ENCODE measurements around the gene NR1I3. TPM values are rescaled to one million over a fixed set of nuclear protein-coding genes. Genes with fewer than 3 reads are reported as not detected.

Gene NR1I3
- total and polyA plus RNA-seq, 2 experiments from 2014 or later = 0.50 TPM; not detected in 1

DNA sequence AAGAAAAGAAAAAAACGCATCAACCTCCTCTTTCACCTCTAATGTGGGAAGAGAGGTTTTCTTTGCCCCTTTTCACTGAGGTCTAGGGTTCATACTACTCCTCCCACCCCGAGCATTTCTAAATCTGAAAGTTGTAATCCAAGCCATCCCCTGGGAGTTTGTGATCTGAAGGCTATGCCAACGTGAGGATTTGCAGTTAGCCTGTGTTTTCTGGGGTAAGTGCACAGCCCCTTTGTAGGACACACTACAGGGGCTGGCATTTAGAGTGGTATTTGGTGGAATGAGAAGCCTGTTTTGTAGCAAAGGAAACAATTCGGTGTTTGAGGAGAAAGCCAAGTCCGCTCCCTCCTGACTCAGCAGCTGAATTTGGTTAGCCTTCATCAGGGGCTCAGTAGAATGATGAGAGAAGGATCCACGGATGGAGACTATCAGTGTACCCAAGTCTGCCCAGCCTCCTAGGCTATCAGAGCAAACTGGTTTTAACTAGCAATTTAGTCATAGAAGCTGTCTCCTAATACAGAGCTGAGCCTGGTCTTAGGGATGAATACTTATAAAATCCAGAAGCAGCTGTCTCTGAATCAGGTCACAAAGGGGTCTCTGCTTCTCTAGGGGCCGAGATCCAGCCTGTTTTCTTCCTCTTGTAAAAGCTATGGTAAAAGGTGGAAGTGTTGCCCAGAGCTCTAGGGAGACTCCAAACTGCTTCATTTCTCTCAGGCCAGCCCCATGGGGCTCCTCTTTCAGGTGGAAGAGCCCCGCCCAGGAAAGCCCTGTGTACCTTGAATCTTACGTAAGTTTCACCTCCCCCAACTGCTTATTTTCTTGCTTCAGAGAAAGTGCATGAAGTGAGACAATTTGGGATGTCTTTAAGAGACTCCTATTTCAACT lies 22.6 kb upstream of the NR1I3 start (continued):
- TF ChIP-seq, protein P1, sequence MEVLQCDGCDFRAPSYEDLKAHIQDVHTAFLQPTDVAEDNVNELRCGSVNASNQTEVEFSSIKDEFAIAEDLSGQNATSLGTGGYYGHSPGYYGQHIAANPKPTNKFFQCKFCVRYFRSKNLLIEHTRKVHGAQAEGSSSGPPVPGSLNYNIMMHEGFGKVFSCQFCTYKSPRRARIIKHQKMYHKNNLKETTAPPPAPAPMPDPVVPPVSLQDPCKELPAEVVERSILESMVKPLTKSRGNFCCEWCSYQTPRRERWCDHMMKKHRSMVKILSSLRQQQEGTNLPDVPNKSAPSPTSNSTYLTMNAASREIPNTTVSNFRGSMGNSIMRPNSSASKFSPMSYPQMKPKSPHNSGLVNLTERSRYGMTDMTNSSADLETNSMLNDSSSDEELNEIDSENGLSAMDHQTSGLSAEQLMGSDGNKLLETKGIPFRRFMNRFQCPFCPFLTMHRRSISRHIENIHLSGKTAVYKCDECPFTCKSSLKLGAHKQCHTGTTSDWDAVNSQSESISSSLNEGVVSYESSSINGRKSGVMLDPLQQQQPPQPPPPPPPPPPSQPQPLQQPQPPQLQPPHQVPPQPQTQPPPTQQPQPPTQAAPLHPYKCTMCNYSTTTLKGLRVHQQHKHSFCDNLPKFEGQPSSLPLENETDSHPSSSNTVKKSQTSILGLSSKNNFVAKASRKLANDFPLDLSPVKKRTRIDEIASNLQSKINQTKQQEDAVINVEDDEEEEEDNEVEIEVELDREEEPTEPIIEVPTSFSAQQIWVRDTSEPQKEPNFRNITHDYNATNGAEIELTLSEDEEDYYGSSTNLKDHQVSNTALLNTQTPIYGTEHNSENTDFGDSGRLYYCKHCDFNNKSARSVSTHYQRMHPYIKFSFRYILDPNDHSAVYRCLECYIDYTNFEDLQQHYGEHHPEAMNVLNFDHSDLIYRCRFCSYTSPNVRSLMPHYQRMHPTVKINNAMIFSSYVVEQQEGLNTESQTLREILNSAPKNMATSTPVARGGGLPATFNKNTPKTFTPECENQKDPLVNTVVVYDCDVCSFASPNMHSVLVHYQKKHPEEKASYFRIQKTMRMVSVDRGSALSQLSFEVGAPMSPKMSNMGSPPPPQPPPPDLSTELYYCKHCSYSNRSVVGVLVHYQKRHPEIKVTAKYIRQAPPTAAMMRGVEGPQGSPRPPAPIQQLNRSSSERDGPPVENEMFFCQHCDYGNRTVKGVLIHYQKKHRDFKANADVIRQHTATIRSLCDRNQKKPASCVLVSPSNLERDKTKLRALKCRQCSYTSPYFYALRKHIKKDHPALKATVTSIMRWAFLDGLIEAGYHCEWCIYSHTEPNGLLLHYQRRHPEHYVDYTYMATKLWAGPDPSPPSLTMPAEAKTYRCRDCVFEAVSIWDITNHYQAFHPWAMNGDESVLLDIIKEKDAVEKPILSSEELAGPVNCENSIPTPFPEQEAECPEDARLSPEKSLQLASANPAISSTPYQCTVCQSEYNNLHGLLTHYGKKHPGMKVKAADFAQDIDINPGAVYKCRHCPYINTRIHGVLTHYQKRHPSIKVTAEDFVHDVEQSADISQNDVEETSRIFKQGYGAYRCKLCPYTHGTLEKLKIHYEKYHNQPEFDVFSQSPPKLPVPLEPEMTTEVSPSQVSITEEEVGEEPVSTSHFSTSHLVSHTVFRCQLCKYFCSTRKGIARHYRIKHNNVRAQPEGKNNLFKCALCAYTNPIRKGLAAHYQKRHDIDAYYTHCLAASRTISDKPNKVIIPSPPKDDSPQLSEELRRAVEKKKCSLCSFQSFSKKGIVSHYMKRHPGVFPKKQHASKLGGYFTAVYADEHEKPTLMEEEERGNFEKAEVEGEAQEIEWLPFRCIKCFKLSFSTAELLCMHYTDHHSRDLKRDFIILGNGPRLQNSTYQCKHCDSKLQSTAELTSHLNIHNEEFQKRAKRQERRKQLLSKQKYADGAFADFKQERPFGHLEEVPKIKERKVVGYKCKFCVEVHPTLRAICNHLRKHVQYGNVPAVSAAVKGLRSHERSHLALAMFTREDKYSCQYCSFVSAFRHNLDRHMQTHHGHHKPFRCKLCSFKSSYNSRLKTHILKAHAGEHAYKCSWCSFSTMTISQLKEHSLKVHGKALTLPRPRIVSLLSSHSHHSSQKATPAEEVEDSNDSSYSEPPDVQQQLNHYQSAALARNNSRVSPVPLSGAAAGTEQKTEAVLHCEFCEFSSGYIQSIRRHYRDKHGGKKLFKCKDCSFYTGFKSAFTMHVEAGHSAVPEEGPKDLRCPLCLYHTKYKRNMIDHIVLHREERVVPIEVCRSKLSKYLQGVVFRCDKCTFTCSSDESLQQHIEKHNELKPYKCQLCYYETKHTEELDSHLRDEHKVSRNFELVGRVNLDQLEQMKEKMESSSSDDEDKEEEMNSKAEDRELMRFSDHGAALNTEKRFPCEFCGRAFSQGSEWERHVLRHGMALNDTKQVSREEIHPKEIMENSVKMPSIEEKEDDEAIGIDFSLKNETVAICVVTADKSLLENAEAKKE (CRISPR knock-in tag; IDR thresholded peaks at IDR 0.05) = no peak
- TF ChIP-seq ETS1 (IDR thresholded peaks at IDR 0.05) = no peak

DNA sequence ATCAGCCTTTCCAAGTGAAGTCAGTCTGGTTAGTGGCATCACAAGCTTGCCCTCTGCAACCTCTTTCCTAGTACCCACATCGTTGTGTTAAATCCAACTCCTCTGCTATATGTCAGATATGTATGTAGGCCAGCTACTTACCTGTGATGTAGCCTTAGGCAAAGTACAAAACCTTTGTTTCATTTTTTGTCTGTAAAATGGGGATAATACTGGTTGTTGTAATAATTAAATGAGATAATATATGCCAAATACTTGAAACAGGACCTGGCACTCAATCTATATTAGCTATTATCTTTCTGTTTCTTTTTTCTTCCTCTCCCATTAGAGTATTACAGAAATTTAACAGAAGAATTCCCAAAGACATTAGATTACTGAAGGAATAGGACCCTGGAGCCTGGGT lies 21.8 kb upstream of the NR1I3 start:
- Histone ChIP-seq H3K27ac (ENCODE audit: low read depth) (no peak overlapping the region), H3K36me3 (ENCODE audit: insufficient read depth) (peaks cover 7% of the 10 kb centered on the region; the same call in 1 of the 2 replicates), H3K9me2 (ENCODE audit: insufficient read depth) (no peaks in the 10 kb centered on the region), H3K27me3 (ENCODE audit: insufficient read depth) (peaks cover 38% of the 10 kb centered on the region), H3K4me2 (no peak overlapping the region), H2AFZ (no peak overlapping the region), H3K4me3 (no peak overlapping the region; the same call in 1 of the 2 replicates), H4K20me1 (replicated peaks; ENCODE audit: insufficient read depth) (no peaks in the 10 kb centered on the region), H3K79me2 (replicated peaks; ENCODE audit: insufficient read depth) (no peaks in the 10 kb centered on the region), H3F3A (replicated peaks; ENCODE audit: low read depth) (0 out of 2 replicates have a peak, but pooled peaks cover 7% of the 10 kb centered on the region), H3K4me1 (ENCODE audit: insufficient read depth) (peaks cover 8% of the 10 kb centered on the region)
- Mint-ChIP-seq H3K9me3 (peaks cover 28% of the 10 kb centered on the region), H3K4me1 (peaks cover 21% of the 10 kb centered on the region), H3K36me3 (ENCODE audit: low read depth) (peaks cover 16% of the 10 kb centered on the region), H3K4me3 (peak overlapping the region; percentile 62), H3K27me3 (ENCODE audit: insufficient read depth, low read depth, poor library complexity) (peaks cover 42% of the 10 kb centered on the region), H3K27ac (no peak overlapping the region)
- DNase-seq (ENCODE audit: low spot score) (no peak), ATAC-seq (no peak)
- no peak for TF ChIP-seq ZNF331 (CRISPR knock-in tag; IDR thresholded peaks at IDR 0.05; ENCODE audit: low read depth)
- no peak for TF ChIP-seq EZH2 (IDR thresholded peaks at IDR 0.05; ENCODE audit: low read depth, unreplicated experiment)
- TF ChIP-seq CREB1 (CRISPR knock-in tag; IDR thresholded peaks at IDR 0.05; ENCODE audit: low read depth) = no peak
- TF ChIP-seq JUNB (IDR thresholded peaks at IDR 0.05; ENCODE audit: unreplicated experiment) = no peak
- TF ChIP-seq, protein P2, sequence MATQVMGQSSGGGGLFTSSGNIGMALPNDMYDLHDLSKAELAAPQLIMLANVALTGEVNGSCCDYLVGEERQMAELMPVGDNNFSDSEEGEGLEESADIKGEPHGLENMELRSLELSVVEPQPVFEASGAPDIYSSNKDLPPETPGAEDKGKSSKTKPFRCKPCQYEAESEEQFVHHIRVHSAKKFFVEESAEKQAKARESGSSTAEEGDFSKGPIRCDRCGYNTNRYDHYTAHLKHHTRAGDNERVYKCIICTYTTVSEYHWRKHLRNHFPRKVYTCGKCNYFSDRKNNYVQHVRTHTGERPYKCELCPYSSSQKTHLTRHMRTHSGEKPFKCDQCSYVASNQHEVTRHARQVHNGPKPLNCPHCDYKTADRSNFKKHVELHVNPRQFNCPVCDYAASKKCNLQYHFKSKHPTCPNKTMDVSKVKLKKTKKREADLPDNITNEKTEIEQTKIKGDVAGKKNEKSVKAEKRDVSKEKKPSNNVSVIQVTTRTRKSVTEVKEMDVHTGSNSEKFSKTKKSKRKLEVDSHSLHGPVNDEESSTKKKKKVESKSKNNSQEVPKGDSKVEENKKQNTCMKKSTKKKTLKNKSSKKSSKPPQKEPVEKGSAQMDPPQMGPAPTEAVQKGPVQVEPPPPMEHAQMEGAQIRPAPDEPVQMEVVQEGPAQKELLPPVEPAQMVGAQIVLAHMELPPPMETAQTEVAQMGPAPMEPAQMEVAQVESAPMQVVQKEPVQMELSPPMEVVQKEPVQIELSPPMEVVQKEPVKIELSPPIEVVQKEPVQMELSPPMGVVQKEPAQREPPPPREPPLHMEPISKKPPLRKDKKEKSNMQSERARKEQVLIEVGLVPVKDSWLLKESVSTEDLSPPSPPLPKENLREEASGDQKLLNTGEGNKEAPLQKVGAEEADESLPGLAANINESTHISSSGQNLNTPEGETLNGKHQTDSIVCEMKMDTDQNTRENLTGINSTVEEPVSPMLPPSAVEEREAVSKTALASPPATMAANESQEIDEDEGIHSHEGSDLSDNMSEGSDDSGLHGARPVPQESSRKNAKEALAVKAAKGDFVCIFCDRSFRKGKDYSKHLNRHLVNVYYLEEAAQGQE (IDR thresholded peaks at IDR 0.05; ENCODE audit: unreplicated experiment) = no peak
- no peak for TF ChIP-seq POLR2AphosphoS5 (IDR thresholded peaks at IDR 0.05; ENCODE audit: low read depth)
- TF ChIP-seq ZNF114 (CRISPR knock-in tag; IDR thresholded peaks at IDR 0.05) = no peak
- no peak for TF ChIP-seq STAT1 (IDR thresholded peaks at IDR 0.05; ENCODE audit: unreplicated experiment)
- TF ChIP-seq ETS1 (IDR thresholded peaks at IDR 0.05) = no peak
- TF ChIP-seq NANOG (IDR thresholded peaks at IDR 0.05; ENCODE audit: borderline replicate concordance) = no peak

All from GM23338 (cell line).